GM21737 (cell line): ENCODE results near the gene IFNA14.
A peak's percentile ranks its signal among the peaks of the same experiment; 100 is the strongest.
"Not testable (repeated sequence)": the region's sequence is repeated elsewhere in the genome, so short reads cannot be mapped to it uniquely, and the experiment has no call there.

Experiments
- ATAC-seq: cut with Tn5 transposase; IDR thresholded peaks from one replicate; pipeline ENCODE4 v1.9.1; 2021; ENCODE audit warnings: mild to moderate bottlenecking, moderate library complexity; ENCODE audit not compliant: unreplicated experiment

The IFNA14 gene

DNA sequence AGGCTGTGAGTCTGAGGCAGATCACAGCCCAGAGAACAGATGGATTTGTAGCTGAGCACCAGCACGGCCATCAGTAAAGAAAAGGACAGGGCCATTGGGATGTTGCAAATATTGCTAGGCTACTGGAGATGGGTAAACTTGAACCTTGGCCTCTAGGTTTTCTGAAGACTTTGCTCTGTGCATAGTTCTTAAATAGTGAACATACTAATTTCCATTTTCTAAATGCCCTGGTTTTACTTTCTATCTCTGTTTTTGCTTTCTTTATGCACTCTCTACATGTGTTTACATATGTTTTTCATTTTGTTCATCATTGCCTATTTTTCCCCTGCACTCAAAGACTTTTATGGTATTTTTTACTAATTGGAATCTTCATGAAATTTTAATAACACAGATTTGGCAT lies 22.6 kb downstream of the IFNA14 start, which contains the start of gene IFNA16:
IFNA16 (minus strand) TSS at position 101 of the 400 bp plus-strand sequence; CDS start at position 95, 6 bp downstream.
- ATAC-seq, result not testable (repeated sequence)

DNA sequence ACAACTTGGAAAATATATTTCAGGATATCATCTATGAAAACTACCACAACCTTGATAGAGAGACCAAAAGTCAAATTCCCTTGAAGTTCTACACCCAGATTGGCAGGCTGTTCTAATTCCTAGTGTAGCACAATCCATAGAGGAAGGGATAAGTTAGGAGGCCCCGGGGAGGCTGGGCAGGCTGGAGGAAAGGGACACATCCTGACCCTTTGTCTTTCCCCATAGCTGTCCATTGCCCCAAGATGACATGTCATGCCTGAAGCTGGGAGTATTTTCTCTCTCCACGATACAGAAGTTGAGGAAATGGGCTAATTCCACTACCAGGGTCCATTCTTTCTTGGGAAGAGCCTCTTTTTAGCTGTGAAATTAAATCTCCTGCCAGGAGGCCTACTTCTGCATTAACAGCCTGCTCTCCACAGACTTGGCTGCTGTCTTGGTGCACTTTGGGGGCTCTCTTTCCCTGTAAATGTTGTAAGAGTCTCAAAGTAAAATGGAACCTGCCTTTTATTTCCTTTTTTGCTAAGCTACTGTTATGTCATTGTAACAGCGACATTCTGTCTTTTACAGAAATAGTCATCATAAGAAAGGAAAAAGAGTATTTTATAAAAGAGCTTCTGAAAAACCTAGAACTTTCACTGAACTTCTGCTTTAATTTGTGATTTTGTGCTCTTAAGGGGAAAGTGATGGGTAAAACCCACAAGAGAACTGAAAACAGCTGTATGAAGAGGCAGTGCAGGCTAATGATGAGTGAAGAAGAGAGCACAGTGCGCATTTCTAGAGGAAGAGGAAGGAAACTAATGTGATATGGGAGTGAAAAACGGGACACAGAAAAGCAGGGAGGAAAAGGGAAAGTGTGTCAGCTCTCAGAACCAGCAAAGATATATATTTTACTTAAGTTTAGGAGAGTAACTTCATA lies 26.1 kb downstream of the IFNA14 start:
- ATAC-seq, result not testable (repeated sequence)

DNA sequence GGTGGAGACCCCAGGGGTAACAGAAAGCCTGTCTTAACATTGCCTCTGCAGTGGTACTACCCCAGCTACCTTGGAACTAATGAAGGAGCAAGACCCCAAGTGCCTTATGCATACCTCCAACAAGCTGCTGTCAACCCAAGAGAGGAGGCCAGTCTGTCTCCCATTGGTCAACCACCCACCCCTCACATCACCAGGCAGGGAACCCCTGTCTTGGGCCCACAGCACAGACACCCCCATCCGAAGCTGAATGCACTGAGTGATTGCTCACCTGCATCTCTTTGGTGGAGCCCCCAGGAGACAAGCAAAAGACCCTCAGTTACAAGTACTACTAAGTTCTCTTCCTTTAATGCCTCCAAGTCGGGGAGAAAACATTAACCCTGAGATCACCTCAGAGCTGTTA lies 27.6 kb downstream of the IFNA14 start:
- ATAC-seq, result not testable (repeated sequence)

DNA sequence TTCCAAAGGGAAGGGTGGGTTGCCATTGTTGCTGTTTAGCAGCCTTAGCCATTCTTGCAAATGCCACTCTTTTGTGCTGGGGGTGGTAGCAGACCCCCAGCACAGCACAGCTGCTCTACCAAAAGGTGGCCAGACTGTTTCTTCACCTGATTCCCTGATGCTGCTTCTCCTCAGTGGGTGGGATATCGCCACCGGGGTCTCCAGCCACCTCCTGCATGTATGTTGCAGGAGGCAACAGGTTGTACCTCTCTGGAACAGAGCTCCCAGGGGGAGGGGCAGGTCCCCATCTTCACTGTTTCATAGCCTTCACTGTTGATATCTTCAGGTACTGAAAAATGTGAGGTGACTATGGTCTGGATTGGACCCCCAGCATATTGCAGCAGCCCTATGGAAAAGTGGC lies 29.0 kb downstream of the IFNA14 start:
- not testable (repeated sequence) for ATAC-seq

DNA sequence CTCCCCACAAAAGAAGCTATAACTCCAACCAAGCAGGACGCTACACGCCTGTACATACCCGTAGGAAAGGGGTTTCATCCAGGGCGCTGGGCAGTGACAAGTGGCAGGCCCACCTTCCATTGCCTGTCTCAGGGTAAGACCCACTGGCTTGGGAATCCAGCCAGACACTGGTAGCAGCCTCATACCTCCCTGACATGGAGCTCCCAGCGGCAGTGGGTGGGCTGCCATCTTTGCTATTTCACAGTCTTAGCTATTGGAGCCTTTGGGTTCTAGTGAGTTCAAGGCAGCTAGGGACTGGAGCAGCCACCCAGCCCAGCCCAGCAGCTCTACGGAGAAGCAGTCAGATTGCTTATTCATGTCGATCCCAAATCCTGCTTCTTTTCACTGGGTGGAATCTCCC lies 29.5 kb downstream of the IFNA14 start:
- ATAC-seq, result no peak

DNA sequence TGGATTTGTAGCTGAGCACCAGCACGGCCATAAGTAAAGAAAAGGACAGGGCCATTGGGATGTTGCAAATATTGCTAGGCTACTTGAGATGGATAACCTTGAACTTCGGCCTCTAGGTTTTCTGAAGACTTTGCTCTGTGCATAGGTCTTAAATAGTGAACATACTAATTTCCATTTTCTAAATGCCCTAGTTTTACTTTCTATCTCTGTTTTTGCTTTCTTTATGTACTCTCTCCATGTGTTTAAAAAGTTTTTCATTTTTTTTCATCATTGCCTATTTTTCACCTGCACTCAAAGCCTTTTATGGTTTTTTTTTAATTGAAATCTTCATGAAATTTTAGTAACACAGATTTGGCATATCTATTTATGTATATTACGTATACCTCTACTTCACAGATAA lies 32.8 kb downstream of the IFNA14 start, which contains the start of gene IFNA10:
IFNA10 (minus strand) TSS at position 101 of the 400 bp plus-strand sequence; CDS start at position 55, 46 bp downstream.
- ATAC-seq, result not testable (repeated sequence)

DNA sequence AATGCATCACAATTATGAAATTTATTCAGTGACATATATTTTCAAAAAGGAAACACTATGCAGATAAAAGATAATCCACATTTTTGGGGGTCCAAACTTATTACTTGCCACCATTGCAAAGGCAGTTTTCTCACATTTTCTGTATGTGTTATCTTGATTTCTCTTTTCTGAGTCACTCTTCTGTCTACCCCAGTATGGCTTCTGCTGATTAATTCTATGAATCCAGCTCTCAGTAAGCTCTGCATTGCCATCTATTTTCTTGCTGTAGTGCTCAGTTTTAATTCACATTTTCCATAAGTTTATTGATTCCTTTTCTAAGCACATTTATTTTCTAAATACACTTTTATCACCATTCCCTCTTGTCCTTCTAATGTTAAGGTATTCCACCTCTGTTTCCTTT lies 34.6 kb downstream of the IFNA14 start:
- no peak for ATAC-seq

DNA sequence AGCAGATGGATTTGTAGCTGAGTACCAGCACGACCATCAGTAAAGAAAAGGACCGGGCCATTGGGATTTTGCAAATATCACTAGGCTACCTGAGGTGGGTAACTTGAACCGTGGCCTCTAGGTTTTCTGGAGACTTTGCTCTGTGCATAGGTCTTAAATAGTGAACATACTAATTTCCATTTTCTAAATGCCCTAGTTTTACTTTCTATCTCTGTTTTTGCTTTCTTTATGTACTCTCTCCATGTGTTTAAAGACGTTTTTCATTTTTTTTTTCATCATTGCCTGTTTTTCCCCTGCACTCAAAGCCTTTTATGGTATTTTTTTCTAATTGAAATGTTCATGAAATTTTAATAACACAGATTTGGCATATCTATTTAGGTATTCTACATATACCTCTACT lies 37.7 kb downstream of the IFNA14 start, which contains the start of gene IFNA7:
IFNA7 (minus strand) TSS at position 101 of the 400 bp plus-strand sequence; CDS start at position 61, 40 bp downstream.
- ATAC-seq, result not testable (repeated sequence)

DNA sequence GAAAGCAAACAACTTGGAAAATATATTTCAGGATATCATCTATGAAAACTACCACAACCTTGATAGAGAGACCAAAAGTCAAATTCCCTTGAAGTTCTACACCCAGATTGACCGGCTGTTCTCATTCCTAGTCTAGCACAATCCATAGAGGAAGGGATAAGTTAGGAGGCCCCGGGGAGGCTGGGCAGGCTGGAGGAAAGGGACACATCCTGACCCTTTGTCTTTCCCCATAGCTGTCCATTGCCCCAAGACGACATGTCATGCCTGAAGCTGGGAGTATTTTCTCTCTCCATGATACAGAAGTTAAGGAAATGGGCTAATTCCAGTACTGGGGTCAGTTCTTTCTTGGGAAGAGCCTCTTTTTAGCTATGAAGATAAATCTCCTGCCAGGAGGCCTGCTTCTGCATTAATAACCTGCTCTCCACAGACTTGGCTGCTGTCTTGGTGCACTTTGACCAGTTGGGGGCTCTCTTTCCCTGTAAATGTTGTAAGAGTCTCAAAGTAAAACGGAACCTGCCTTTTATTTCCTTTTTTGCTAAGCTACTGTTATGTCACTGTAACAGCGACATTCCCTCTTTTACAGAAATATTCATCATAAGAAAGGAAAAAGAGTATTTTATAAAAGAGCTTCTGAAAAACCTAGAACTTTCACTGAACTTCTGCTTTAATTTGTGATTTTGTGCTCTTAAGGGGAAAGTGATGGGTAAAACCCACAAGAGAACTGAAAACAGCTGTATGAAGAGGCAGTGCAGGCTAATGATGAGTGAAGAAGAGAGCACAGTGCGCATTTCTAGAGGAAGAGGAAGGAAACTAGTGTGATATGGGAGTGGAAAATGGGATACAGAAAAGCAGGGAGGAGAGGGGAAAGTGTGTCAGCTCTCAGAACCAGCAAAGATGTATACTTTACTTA lies 44.7 kb downstream of the IFNA14 start:
- peak; percentile 91 for ATAC-seq
